GM21390 (cell line): ENCODE results near the gene PARD3.
"Not testable (repeated sequence)": the region's sequence is repeated elsewhere in the genome, so short reads cannot be mapped to it uniquely, and the experiment has no call there.

Experiments
- ATAC-seq: cut with Tn5 transposase; IDR thresholded peaks from one replicate; pipeline ENCODE4 v1.9.1; 2021; ENCODE audit not compliant: unreplicated experiment

Gene PARD3

DNA sequence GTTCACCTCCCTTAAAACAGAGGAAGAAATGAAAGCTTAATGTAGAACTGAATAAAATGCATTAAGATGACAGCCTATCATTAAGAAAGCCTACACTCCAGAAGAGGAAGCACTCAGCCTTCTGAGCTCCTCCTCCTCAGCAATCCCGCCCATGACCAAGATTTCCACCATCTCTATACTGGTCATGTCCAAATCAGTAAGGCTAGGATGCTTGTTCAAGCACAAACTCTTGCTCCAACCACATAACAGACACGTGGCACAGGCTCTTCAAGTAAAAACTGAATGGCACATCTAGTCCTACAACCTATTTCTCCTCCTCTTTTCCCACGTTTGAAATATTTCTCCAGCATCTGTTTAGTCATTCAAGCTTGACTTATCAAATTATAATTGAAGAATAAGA, 454.1 kb downstream of the PARD3 start:
- no peak for ATAC-seq

DNA sequence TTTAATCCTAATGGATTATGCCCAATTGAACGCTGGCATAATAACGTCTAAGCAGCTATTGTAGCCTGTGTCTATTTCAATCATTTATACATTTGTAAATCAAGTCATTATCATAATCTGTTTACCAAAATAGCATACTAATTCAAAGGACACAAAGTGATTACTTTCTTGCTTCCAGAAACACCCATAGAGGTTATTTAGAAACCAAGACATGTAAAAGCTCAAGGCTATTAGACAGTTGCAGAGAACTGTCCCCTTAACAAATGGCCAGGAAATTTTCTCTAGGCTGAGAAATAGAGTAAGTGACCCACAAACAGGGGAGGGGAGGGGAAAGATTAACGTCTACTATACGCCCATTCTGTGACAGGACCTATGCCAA, 455.7 kb downstream of the PARD3 start:
- no peak for ATAC-seq

DNA sequence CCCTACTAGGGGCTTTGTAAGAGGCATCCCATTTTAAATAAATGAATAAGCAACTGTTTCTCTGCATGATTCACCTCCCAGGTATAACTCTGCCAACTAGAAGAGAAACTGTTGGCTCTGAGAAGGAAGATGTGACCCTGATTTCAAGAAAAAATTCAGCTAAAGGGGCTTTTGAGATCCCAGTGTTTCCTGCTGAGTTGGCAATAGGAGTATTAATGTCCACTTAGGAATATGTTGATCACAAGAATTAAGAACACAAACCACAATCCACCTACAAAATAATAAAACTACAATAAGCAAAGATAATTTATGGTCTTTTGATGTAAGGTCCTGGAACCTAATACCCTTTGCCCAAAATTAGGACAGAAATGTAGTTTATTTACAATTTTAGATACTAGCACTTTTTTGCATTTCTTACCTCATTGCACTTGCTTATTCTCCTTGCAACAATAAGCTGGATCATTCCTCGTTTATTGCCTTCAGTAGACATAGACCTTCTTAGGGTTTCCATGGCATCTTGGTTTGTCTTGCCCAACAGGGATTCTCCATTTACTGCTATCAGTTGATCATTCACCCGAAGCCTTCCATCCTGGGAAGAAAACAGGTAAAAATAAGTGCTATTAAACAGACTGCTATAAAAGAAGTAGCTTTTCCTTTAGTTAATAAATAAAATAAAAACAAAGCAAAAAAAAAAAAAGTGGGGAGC, 456.2 kb downstream of the PARD3 start:
- no peak for ATAC-seq

DNA sequence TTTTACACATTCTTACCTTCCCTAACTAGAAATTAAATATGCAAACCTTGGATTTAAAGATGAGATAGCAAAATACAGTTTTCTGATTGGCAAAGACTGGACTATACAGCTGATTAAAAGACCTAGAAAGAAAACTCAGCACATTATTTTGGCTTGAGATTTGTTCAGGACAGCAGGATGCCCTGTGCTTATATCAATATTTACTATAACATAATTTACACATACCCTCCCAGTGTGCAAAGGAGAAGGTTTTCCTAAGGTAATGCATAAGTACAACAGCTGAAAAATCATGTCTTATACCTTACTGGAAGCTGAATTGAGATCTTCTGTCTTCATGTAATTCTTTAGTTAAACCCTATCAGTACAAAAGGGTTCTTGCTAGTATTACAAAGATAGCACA, 458.6 kb downstream of the PARD3 start:
- ATAC-seq = no peak

DNA sequence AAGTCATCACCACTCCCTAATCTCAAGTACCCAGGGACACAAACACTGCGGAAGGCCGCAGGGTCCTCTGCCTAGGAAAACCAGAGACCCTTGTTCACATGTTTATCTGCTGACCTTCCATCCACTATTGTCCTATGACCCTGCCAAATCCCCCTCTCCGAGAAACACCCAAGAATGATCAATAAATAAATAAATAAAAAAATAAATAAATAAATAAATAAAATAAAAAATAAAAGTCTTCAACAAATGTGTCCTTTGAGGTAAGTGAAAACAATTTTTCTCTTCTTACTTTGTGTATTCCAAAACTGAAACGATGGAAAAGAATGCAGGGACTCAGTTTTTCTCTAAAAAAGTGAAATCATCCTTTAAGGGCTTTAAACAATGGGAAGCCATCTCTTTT, 461.6 kb downstream of the PARD3 start:
- not testable (repeated sequence) for ATAC-seq

DNA sequence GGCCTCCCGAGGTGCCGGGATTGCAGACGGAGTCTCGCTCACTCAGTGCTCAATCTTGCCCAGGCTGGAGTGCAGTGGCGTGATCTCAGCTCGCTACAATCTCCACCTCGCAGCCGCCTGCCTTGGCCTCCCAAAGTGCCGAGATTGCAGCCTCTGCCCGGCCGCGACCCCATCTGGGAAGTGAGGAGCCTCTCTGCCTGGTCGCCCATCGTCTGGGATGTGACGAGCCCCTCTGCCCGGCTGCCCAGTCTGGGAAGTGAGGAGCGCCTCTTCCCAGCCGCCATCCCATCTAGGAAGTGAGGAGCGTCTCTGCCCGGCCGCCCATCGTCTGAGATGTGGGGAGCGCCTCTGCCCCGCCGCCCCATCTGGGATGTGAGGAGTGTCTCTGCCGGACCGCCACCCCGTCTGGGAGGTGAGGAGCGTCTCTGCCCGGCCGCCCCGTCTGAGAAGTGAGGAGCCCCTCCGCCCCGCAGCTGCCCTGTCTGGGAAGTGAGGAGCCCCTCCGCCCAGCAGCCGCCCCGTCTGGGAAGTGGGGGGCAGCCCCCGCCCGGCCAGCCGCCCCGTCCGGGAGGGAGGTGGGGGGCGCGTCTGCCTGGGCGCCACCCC, 462.4 kb downstream of the PARD3 start:
- not testable (repeated sequence) for ATAC-seq

DNA sequence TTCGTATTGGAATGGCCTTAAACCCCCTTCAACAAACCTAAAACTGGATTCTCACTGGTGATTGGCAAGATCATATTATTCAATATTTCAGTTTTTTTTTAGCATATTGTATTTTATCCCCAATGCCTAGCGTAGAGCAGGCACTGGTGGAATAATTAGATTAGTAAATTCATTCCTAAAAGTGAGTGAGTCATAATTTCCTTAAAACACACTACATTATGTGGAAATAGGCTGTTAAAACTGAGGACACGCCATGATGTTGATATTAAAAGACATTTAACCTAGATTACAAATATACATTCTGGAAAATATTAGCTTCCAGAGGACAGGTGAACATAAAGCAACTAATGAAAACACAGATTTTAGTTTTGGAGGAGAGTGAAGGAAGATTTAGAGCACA, 463.9 kb downstream of the PARD3 start:
- ATAC-seq = no peak

DNA sequence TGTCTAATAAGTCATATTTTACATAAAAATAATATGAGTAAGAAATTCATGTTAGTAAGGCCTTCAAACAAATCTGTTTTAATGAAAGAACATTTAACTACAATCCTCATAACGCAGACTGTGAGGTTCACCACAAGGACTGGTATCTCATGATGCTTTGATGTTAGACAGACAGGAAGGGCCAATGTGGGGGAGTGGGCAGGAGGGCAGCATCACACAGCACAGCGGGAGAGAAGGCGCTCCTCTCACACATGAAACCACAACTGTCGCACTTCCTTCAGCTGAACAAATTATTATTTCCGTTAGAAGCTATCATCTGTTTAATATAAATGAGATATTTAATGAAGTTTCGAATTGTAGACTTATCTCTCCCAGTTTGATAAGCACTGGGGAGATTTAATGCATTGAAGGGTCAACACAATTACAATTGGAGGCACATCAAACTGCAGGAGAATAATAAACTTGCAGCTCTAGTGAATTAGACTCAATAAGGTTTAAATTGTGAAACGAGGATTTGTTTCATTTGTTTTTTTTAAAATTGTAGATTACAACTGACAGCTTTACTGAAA, 466.1 kb downstream of the PARD3 start:
- ATAC-seq = no peak

DNA sequence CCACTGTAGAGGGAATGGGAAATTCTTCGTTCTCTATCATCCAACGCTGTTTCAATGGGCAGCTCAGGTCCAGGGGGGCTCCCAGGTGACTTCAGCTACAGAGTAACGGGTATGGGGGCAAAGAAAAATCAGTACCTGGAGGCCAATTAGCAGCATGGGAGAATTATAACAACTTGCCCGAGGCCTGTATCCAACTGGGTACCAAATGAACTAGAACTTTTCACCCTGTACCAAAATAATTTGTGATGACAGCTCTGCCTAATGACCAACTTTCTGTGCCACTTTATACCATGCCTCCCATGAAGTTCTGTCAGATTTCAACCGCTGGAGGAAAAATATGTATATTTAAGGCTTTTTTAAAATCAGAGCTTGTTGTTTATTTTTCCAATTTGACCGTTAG, 467.1 kb downstream of the PARD3 start:
- ATAC-seq = no peak

DNA sequence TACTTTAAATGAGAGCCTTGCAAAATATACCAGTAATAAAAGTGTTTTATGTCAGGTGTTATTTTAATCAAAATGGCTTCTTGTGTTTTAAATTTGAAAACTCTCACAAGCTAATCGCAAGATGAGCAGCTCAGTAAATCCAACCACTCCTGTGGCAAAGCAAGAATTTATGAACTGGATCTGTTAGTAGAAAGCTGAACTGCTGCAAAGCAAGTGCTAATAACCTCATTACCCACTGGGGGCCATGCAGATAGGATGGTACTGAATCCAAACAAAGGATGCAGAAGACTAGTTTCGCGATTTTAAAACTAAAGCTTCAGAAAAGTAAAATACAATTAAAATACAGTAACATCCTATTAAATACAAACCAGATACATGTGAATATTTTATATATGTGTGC, 468.0 kb downstream of the PARD3 start:
- ATAC-seq = no peak

DNA sequence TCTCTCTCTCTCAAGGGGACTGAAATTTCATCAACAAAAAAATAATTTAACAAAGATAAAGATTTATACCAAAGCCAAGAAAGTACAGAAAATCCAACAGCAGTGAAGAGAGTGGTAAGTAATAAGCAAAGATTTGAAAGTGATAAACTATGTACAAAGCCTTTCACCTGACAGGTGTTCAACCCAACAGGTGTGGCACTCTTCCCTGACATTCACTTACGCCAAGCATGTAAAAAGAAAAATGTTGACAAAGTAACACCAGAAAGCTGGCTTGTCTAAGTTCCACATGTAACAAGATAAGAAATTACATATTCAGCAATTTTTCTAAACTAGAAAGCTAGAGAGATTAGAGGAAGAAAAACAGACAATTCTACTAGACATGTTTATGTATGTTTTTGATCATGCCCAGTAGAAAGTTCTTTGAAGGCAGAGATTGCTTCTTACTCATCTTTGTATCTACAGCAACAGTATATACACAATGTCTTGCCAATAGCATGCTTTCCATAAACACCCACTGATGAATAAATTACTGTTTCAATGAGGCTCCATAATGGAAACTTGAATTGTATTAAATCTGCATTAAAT, 468.5 kb downstream of the PARD3 start:
- ATAC-seq = no peak

DNA sequence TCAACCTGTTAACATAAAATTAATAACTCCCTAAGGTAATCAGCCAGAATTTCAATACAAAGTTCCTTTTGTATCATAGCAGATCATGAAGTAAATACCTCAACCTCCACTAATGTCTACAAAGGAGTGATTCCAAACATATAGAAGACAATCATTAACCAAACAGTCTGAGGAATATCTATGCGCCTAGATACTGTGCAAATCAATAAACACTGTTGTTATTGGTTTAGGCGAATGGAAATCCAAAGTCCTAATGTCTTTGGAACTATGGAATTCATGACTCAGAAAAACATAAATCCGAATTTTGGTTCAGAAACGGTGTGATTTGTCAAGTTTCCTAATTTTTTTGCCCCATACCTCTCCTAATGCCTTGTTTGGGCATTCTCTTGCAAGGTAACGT, 469.7 kb downstream of the PARD3 start:
- ATAC-seq = no peak

DNA sequence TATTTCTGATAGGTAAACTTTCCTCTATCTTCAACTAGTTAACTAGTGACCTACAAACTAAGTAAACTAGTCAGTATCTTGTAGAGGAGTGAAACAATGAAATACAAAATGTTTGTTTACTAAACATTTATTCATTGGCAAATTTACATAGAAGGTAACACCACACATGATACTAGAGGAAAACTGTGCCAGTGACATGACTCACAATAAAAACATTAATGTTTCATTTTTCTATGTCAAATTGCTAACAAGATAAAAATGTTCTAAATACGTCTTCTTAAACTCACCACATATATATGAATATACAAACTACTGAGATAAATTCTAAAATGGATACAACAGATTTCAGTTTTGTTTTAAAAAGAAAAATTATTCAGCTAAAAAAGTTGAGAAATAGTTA, 471.3 kb downstream of the PARD3 start:
- ATAC-seq = no peak

DNA sequence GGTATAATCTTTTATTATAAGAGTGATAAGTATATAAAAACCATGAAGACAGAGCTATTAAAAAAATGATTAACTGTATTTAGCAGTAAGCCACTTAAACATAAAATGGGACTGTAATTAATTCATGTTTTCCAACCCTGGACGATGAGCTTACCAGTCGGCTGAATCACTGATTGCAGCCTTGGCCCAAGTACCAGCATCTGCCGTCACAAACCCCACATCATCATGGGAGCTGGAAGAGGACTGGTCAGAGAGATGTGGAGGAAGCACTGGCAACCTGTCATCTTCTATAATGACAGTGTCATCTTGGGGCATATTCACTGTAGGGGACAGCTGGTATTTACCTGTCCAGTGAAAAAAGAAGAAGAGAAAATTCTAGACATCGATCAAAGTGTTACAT, 473.6 kb downstream of the PARD3 start:
- no peak for ATAC-seq

DNA sequence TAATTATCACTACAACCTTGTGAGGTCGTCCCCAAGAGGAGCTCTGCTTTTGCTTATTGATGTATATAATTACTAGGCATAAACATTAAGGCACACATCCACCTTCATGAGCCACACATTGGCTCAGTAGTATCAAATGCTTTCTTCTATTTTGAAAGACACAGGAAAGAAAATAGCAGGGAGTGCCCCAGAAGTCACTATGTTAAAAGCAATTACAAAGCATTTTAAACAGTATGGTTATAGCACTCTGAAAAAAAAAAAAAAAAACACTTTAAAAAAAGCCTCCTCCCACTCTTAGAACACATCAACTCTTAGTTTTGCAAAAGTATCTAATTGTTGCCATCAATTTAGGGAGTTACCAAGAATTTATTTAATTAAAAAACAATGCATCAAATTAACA, 474.2 kb downstream of the PARD3 start:
- ATAC-seq = no peak

DNA sequence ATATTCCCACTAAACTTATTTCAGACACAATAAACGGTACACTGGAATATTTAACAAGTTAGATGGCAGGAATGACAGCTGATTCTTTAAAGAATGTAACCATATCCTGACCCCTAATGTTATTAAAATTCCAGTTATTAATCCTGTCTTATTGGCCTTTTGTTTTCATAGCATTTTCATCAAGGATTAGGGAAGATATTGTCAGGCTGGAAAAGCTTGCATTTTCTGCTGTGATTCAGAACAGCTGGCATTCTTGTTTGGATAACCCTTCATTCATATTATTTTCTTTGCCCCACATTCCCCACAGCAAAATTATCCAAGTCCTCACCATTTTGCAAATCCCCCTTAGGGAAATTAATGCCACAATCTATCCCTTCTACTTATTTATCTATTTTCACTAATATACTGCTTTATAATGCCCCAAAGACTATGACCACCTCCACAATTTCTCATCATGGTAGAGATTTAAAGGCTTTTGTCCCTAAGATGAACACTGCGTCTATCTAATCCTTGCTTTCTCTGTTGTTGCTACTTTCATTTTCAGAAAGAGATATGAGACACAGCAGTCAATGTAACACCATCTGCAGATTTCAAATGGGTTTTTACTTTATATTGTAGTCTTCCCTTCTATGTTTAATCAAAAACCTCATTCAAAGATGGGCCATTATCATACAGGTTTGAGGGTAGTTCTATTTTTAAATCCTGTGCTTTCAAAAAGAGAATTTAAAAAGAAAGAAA, 475.1 kb downstream of the PARD3 start:
- no peak for ATAC-seq

DNA sequence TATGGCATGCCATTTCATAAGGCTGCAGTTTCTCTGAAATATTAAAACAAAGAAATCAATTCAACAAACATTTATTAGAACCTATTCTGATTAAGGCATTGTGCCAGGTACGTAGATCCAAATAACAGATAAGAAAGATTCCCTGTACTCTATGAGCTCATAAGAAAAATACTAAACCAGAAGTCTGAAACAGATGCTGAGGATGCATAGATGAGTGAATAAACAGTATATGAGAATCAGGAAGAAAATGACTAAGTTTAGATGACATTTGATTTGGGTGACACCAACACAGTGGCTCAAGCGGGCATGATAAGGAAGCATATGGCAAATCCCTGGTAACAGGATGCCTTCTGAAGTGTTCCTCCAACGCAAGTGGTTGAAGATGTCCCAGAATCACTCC, 477.2 kb downstream of the PARD3 start:
- no peak for ATAC-seq

DNA sequence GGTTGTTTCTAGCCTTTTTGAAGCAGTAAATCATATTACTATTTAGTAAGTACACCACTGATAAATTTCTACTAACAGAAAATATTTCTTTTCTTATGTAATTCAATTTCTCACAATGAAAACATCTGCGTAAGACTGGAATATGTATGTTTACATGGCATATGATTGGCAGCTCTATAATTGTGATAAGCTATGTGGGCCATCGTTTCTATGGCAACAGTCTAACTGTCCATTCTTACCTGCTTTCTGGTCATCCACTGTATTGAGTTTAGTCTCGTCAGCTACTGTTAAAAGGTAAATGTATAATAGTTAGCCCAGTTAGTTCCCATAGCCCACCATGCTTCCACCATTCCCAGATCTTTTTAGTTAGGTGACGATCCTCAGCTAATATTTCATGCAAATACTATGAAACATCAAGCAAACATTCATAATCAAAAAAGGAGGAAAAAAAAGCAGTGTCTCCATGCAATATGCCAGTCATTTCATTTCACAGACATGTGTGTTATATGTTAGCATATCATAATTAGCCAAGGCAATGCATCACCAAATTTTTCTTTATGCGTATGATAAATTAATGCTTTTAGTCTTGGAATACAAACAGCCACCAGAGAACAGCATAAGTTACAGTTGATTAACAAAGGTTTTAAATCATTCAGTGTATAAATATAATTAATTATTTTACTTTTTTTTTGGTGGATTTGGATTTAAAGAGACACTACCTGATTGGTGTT, 479.0 kb downstream of the PARD3 start:
- ATAC-seq = no peak

DNA sequence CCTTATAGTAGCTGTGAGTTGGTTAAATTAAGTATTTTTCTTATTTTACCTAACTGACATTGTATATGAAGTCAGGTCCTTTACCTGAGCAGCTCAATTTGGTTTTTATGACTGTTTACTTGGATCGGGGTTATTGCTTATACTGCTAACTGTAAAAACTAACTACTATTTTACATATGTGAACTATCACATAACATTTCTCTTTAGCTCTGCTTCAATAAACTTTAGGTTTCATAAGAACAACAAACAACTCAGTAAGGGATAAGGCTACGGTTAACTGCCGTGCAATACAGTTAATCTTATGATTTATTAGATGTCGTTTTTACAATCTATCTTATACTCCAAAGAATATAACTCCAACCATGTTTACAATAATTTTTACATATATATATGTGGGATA, 480.2 kb downstream of the PARD3 start:
- no peak for ATAC-seq

DNA sequence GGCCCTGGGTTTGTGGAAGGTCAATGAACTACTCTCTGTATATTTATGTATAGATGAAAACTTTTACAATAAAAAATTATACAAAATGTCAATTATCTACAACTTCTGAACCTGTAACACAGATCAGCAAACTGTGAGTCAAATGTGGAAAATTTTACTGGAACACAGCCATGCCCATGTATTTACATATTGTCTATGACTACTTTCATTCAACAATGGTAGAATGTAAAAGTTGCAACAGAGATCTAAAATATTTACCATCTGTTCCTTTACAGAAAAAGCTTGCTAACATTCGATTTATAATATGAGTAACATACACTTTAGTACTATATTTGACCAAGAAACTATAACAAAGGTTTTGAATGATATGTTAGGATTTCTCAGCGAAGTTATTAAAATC, 481.6 kb downstream of the PARD3 start:
- no peak for ATAC-seq

DNA sequence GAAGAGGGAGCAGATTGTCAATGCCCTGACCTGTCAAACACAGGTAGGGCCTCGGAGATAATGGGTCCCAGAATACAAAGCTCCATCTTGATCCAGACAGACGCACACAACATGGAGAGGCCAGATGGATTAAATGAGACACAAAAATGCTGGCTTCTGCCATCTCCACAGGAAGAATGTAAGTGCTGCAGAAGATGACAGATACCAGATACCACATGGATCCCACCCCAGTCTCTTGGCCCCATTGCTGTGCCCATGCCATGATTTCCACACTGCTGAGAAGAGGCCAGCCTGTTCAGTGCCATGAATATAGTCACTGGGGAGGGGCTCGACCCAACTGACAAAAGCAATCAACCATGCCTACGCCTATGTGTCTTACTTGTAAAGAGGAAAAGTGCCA, 487.9 kb downstream of the PARD3 start:
- no peak for ATAC-seq
